Activated naive CD8-positive, alpha-beta T cell treated with anti-CD3 and anti-CD28 coated beads, Interleukin-2, amount 10 ng/mL, durations not matched to agents 7 days and 5 days (primary cell): ENCODE results near the gene NDUFS6. TPM values are rescaled to one million over a fixed set of nuclear protein-coding genes. Genes with fewer than 3 reads are reported as not detected.

Experiments used
- ATAC-seq: fragments of 150-1000 bp; cut with Tn5 transposase; one replicate; pipeline ENCODE4 v1.10.0; 2021; ENCODE audit warnings: low read depth, moderate library complexity
- POLR2A ChIA-PET: fragments of 350-600 bp; sonication (Branson Sonifier 250); formaldehyde crosslinking; loops from one replicate; lab custom pipeline; 2021; ENCODE audit warnings: antibody characterized with exemption; lab: Charles Lee
- DNase-seq: peaks from one replicate; pipeline ENCODE4 v3.0.0; 2021
- H3K27ac Mint-ChIP-seq: one replicate; pipeline ENCODE4 v1.8.0; 2022; ENCODE audit warnings: mild to moderate bottlenecking, mixed read lengths
- H3K27me3 Mint-ChIP-seq: one replicate; pipeline ENCODE4 v1.8.0; 2022; ENCODE audit warnings: mild to moderate bottlenecking, moderate library complexity, mixed read lengths
- H3K36me3 Mint-ChIP-seq: one replicate; pipeline ENCODE4 v1.8.0; 2021; ENCODE audit warnings: mild to moderate bottlenecking, mixed read lengths
- H3K4me1 Mint-ChIP-seq: one replicate; pipeline ENCODE4 v1.8.0; 2021; ENCODE audit warnings: mixed read lengths
- H3K4me3 Mint-ChIP-seq: one replicate; pipeline ENCODE4 v1.8.0; 2022; ENCODE audit warnings: mild to moderate bottlenecking, moderate library complexity, mixed read lengths
- H3K9me3 Mint-ChIP-seq: one replicate; pipeline ENCODE4 v1.8.0; 2021; ENCODE audit warnings: mixed read lengths
- total RNA-seq, 2 experiments: library from RNA; stranded (reverse); gene quantifications; one replicate each; pipeline ENCODE4 v1.2.3, GENCODE V29; 2021

The NDUFS6 gene
- total RNA-seq, 2 experiments from 2014 or later, result 24.7 to 27.7 TPM

- DNase-seq (peak; percentile 12), ATAC-seq (no peak)
- H3K27ac Mint-ChIP-seq, result no peak overlapping the region
- H3K36me3 Mint-ChIP-seq, result no peaks in the 10 kb centered on the region
- peaks cover 8% of the 10 kb centered on the region for H3K27me3 Mint-ChIP-seq
- H3K4me1 Mint-ChIP-seq, result no peaks in the 10 kb centered on the region
- POLR2A ChIA-PET, result no interaction called here
- no peak overlapping the region for H3K4me3 Mint-ChIP-seq
- H3K9me3 Mint-ChIP-seq, result no peaks in the 10 kb centered on the region
Observed at GRCh38 chr5:1761453-1761755, 39.8 kb upstream of the NDUFS6 start.

- Mint-ChIP-seq H3K27me3 (peaks cover 5% of the 10 kb centered on the region), H3K4me1 (no peaks in the 10 kb centered on the region), H3K9me3 (no peaks in the 10 kb centered on the region), H3K4me3 (no peak overlapping the region), H3K36me3 (no peaks in the 10 kb centered on the region), H3K27ac (no peak overlapping the region)
- POLR2A ChIA-PET, result no interaction called here
- ATAC-seq (no peak), DNase-seq (peak; percentile 11)
Observed at GRCh38 chr5:1762121-1762882, 38.9 kb upstream of the NDUFS6 start.

- no peak overlapping the region for H3K4me3 Mint-ChIP-seq
- DNase-seq (peak; percentile 15), ATAC-seq (no peak)
- POLR2A ChIA-PET, result no interaction called here
- H3K36me3 Mint-ChIP-seq, result no peaks in the 10 kb centered on the region
- H3K9me3 Mint-ChIP-seq, result no peaks in the 10 kb centered on the region
- H3K27me3 Mint-ChIP-seq, result peaks cover 5% of the 10 kb centered on the region
- no peak overlapping the region for H3K27ac Mint-ChIP-seq
- no peaks in the 10 kb centered on the region for H3K4me1 Mint-ChIP-seq
Observed at GRCh38 chr5:1762883-1763547, 38.2 kb upstream of the NDUFS6 start.

GRCh38 chr5:1763548-1763911 is 37.7 kb upstream of the NDUFS6 start:
- peaks cover 5% of the 10 kb centered on the region for H3K27me3 Mint-ChIP-seq
- POLR2A ChIA-PET, result no interaction called here
- DNase-seq, result peak; percentile 42

DNA sequence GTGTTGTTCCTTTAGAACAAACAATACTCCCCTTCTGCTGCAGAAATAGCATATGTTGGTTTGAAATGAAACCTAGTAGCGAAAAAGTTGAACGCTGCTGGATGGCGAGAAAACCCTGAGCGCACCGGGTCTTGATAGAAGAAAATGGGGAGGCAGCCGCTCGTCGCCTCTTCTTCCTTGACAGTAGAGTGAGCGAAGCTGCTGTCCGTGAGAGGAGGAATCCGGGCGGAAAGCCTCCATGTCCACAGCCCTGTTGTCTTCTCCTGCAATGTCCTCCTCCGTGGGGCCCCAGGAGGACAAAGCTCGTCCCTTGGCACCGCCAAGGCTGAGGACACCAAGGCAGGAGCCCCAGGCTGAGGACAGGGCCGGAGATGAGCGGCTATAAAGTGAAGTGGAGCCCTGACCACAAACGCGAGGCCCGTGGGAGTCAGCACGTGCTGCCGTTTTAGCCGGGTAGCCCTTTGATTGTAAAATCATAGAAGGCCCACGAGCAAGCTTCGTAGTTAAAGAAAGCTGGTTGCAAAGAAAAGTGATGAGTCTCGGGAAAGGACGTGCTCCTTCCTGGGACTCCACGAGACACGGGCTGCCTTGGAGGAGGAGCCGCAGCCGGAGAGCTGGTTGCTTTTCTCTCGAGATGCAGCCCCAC is 37.1 kb upstream of the NDUFS6 start:
- POLR2A ChIA-PET, result no interaction called here
- peaks cover 5% of the 10 kb centered on the region for H3K27me3 Mint-ChIP-seq
- DNase-seq, result peak; percentile 15

More at GRCh38 chr5:1763548-1763911, 37.7 kb upstream of the NDUFS6 start:
- Mint-ChIP-seq H3K4me1 (no peaks in the 10 kb centered on the region), H3K36me3 (no peaks in the 10 kb centered on the region), H3K27ac (no peak overlapping the region), H3K9me3 (no peaks in the 10 kb centered on the region), H3K4me3 (no peak overlapping the region)
- ATAC-seq, result no peak

DNA sequence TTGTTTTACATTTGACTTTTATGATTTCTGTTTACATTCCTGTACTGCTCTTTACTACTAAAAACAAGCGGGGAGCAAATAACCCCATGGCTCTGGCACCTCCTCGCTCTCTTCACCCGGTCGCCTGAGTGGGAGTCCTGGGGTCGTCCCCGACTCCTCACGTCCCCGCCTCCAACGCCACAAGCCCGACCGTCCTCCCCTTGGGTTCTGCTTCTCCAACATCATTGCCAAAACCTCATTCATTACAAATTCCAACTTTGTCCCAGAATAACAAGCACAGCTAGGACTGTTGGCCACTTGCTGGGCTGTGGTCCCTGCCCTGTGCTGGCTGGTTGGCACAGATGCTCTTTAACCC is 36.6 kb upstream of the NDUFS6 start:
- Mint-ChIP-seq H3K36me3 (no peaks in the 10 kb centered on the region), H3K27ac (no peak overlapping the region), H3K27me3 (peaks cover 5% of the 10 kb centered on the region), H3K4me3 (no peak overlapping the region), H3K4me1 (no peaks in the 10 kb centered on the region), H3K9me3 (no peaks in the 10 kb centered on the region)
- DNase-seq, result no peak
- no peak for ATAC-seq
- POLR2A ChIA-PET, result no interaction called here

More for the DNA sequence above, 37.1 kb upstream of the NDUFS6 start:
- Mint-ChIP-seq H3K4me1 (no peaks in the 10 kb centered on the region), H3K27ac (no peak overlapping the region), H3K36me3 (no peaks in the 10 kb centered on the region), H3K4me3 (no peak overlapping the region), H3K9me3 (no peaks in the 10 kb centered on the region)
- no peak for ATAC-seq

- H3K27me3 Mint-ChIP-seq, result peaks cover 5% of the 10 kb centered on the region
- ATAC-seq (no peak), DNase-seq (peak; percentile 24)
- POLR2A ChIA-PET, result no interaction called here
- no peak overlapping the region for H3K4me3 Mint-ChIP-seq
- no peaks in the 10 kb centered on the region for H3K4me1 Mint-ChIP-seq
- H3K36me3 Mint-ChIP-seq, result no peaks in the 10 kb centered on the region
- no peaks in the 10 kb centered on the region for H3K9me3 Mint-ChIP-seq
- H3K27ac Mint-ChIP-seq, result no peak overlapping the region
Observed at GRCh38 chr5:1765141-1765879, 35.9 kb upstream of the NDUFS6 start.

DNA sequence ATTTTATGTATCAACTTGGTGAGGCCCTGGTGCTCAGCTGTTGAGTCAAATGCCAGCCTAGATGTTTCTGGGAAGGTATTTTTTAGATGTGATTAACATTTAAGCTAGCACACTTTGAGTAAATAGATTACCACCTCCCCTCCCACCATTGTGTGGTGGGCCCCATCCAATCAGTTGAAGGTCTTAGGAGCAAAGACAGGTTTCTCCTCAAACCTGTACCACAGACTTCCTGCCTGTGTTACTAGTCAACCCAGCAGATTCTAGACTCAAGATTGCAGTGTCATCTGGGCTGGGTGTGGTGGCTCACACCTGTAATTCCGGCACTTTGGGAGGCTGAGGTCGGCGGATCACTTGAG is 35.3 kb upstream of the NDUFS6 start:
- Mint-ChIP-seq H3K4me3 (no peak overlapping the region), H3K27me3 (peaks cover 5% of the 10 kb centered on the region), H3K4me1 (no peaks in the 10 kb centered on the region), H3K36me3 (no peaks in the 10 kb centered on the region), H3K9me3 (no peaks in the 10 kb centered on the region), H3K27ac (no peak overlapping the region)
- no peak for DNase-seq
- POLR2A ChIA-PET, result no interaction called here
- no peak for ATAC-seq

DNA sequence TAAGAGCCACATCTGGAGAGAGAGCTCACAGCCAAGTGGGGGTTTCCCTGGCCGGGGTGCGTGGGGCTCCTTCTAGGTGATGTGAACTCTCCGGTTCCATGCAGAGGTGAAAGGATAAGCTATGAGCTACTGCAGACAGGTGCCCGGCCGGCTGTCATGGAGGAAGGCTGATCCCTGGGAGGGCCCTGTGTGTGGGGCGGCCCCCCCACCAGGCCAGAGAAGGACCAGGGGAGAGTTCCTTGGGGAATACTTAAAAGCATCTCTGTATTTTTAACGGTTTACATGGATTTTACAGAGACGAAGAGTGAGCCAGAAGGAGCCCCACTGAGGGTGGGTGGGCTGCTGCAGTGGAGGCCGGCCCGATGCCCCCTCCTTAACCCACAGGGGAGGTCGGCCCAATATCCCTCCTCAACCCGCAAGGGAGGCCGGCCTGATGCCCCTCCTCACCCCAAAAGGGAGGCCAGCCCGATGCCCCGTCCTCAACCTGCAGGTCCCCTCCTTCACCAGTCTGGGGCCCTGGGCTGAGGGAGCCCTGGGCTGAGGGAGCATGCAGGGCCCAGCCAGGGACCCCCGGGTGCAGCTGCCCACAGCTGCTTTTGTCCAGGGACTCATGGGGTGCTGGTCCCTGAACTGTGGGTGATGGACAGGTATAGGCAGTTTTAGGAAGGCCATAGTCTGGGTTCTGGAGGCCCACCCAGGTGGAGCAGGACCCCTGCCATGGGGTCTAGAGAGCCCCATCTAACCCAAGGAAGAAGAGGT is 33.5 kb upstream of the NDUFS6 start:
- H3K4me3 Mint-ChIP-seq, result no peak overlapping the region
- no peaks in the 10 kb centered on the region for H3K4me1 Mint-ChIP-seq
- H3K36me3 Mint-ChIP-seq, result no peaks in the 10 kb centered on the region
- H3K27ac Mint-ChIP-seq, result no peak overlapping the region
- ATAC-seq (no peak), DNase-seq (no peak)
- H3K27me3 Mint-ChIP-seq, result peaks cover 11% of the 10 kb centered on the region
- POLR2A ChIA-PET, result no interaction called here
- H3K9me3 Mint-ChIP-seq, result no peaks in the 10 kb centered on the region

DNA sequence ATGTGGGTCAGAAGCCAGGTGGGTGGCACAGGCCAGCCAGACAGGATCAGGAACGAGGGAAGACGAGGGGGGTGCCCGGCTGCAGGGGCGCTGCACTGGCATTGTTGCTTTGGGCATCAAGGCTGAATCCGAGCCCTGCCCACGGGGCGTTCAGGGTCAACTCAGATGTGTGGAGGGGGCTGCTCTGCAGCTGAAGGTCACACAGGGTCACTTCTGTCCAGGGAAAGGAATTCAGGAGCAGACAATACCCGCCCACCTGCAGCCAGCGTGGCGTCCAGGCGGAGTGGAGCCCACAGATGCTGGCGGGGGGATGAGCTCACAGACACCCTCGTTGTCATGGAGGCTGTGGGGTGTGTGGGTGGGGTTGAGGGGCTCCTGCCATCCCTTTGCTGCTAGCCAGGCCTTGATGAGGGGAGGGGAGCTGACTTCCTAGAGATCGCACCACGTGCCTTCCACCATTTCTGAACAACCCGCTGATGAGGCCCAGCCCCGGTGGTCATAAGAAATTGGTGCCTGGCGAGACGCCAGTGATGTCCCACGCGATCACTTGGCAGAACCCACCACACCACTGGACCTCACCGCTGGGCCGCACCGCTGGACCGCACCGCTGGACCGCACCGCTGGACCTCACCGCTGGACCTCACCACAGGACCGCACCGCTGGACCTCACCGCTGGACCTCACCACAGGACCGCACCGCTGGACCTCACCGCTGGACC is 32.8 kb upstream of the NDUFS6 start:
- Mint-ChIP-seq H3K27ac (no peak overlapping the region), H3K4me1 (no peaks in the 10 kb centered on the region), H3K9me3 (no peaks in the 10 kb centered on the region), H3K27me3 (peaks cover 12% of the 10 kb centered on the region), H3K36me3 (no peaks in the 10 kb centered on the region), H3K4me3 (no peak overlapping the region)
- no peak for ATAC-seq
- DNase-seq, result no peak
- POLR2A ChIA-PET, result no interaction called here

DNA sequence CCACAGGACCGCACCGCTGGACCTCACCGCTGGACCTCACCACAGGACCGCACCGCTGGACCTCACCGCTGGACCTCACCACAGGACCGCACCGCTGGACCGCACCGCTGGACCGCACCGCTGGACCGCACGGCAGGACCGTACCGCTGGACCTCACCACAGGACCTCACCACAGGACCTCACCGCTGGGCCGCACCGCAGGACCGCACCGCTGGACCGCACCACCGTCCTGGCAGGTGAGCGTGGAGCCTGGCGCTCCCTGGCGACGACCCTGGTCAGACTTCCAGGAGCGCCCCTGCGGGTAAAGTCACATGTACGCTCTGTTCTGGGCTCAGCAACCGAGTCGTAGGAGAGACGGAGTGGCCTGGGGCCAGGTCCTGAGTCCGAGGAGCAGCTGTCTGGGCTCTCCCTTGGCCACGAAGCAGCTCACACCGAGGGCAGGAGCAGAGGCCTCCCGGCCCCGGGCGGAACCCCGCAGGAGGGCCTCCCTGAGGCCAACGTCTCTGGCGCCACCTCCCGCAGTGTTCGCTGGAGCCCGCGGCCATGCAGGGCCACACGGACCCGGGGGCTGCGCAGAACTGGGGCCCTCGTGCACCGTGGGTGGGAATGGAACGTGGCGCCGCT is 32.1 kb upstream of the NDUFS6 start:
- ATAC-seq (no peak), DNase-seq (no peak)
- POLR2A ChIA-PET, result no interaction called here
- Mint-ChIP-seq H3K9me3 (no peaks in the 10 kb centered on the region), H3K27me3 (peaks cover 12% of the 10 kb centered on the region), H3K4me3 (no peak overlapping the region), H3K4me1 (no peaks in the 10 kb centered on the region), H3K36me3 (no peaks in the 10 kb centered on the region), H3K27ac (no peak overlapping the region)

DNA sequence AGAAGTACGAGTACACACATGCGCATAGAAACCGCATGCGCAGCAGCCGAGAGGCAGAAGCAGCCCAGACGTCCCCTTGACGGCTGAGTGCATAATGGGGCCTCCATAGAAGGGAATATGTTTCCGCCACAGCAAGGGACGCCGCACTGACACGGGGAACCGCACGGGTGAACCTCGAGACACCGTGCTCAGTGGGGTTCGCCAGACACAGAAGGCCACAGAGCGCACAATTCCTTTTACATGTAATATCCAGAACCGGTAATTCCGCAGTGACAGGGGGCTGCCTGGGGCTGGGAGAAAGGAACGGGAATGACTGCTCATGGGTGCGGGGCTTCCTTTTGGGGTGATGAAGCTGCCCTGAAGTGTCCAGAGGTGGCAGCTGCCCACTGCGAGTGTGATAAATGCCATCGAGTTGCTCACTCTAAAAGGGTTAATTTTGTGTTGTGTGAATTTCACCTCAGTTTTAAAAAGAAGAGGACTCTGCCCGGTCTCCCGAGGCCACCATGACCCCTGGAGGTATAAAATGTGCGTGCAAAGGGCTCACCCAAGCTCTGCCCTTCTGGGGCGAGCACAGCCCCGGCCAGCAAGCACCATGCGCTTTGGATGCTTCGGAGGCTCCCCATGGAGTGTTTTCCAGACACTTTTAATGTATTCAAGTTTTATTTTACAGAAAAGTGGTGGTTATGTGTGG is 31.3 kb upstream of the NDUFS6 start:
- no peaks in the 10 kb centered on the region for H3K9me3 Mint-ChIP-seq
- no peaks in the 10 kb centered on the region for H3K36me3 Mint-ChIP-seq
- no peak overlapping the region for H3K4me3 Mint-ChIP-seq
- H3K4me1 Mint-ChIP-seq, result no peaks in the 10 kb centered on the region
- POLR2A ChIA-PET, result no interaction called here
- ATAC-seq (no peak), DNase-seq (no peak)
- peaks cover 8% of the 10 kb centered on the region for H3K27me3 Mint-ChIP-seq
- H3K27ac Mint-ChIP-seq, result no peak overlapping the region
